Fibroblast of the aortic adventitia (primary cell): ENCODE measurements around the gene TMEM267. TPM values are rescaled to one million over a fixed set of nuclear protein-coding genes. Genes with fewer than 3 reads are reported as not detected.
A peak's percentile ranks its signal among the peaks of the same experiment; 100 is the strongest.
"Not testable (repeated sequence)": the region's sequence is repeated elsewhere in the genome, so short reads cannot be mapped to it uniquely, and the experiment has no call there.

ENCODE experiments used
- DNase-seq: peaks from one replicate; pipeline ENCODE4 v3.0.0-alpha.2; 2010; ENCODE audit warnings: low read depth
- H3K4me3 ChIP-seq: 2 replicates; pipeline ENCODE4 v1.5.1; 2011; ENCODE audit warnings: low read depth, mild to moderate bottlenecking, control low read depth, low read length, moderate library complexity
- total RNA-seq: library from RNA; depleted of rRNA; stranded (reverse); fragments of >200 nt; gene quantifications from 2 replicates; pipeline ENCODE4 v1.2.3, GENCODE V29; 2012; ENCODE audit warnings: low replicate concordance
- TF ChIP-seq, protein P1 (sequence below): IDR thresholded peaks from 2 replicates; pipeline ENCODE4 v1.5.1; 2011; ENCODE audit warnings: mild to moderate bottlenecking, low read length, control low read depth, inconsistent platforms; ENCODE audit not compliant: insufficient read depth

Gene TMEM267
- total RNA-seq, 1 donor, result 35.8 TPM

DNA sequence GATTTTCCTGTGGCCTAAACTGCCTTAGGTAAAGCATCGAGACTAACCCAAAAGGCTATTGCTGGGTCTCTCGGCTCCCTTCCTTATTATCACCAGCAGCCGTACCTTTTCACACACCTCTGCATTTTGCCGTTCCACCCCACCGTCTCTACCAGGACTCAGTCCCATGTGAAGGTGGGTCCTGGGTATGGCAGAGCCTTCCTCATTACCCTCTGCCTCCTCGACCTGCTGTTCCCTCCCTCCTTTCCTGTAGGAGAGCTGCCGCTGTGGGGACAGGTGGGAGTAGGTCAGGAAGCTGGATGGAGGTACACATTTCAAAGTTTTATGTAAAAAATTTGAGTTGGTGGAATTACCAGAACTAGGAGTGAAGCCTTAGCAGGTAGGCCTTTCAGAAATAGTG is 73.3 kb downstream of the TMEM267 start:
- TF ChIP-seq, protein P1, sequence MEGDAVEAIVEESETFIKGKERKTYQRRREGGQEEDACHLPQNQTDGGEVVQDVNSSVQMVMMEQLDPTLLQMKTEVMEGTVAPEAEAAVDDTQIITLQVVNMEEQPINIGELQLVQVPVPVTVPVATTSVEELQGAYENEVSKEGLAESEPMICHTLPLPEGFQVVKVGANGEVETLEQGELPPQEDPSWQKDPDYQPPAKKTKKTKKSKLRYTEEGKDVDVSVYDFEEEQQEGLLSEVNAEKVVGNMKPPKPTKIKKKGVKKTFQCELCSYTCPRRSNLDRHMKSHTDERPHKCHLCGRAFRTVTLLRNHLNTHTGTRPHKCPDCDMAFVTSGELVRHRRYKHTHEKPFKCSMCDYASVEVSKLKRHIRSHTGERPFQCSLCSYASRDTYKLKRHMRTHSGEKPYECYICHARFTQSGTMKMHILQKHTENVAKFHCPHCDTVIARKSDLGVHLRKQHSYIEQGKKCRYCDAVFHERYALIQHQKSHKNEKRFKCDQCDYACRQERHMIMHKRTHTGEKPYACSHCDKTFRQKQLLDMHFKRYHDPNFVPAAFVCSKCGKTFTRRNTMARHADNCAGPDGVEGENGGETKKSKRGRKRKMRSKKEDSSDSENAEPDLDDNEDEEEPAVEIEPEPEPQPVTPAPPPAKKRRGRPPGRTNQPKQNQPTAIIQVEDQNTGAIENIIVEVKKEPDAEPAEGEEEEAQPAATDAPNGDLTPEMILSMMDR, result no peak
- no peak for DNase-seq

DNA sequence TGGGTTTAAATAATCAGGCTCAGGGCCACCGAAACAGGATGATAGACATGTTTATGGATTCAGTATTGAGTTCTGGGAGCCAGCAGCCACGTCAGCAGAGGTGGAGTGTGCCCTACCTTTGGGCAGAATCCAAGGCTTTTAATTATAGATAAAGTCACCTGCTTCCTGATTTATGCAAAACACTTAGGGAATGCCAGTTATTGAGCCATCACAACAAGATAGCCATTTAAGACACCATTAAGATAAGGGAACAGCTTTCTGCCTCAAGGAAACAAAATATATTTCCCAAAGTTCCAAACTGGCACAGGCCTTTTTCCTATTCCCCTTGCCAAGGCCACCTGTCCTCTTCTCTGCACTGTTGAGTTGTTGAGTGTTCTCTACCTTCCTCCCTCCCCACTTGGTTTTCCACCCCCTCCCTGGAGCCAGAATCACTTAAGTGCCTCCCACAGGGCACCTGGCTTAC is 73.8 kb downstream of the TMEM267 start:
- no peak for DNase-seq
- H3K4me3 ChIP-seq, result no peak overlapping the region
- TF ChIP-seq, protein P1, result no peak

More for the DNA sequence above, 73.3 kb downstream of the TMEM267 start:
- no peak overlapping the region for H3K4me3 ChIP-seq

DNA sequence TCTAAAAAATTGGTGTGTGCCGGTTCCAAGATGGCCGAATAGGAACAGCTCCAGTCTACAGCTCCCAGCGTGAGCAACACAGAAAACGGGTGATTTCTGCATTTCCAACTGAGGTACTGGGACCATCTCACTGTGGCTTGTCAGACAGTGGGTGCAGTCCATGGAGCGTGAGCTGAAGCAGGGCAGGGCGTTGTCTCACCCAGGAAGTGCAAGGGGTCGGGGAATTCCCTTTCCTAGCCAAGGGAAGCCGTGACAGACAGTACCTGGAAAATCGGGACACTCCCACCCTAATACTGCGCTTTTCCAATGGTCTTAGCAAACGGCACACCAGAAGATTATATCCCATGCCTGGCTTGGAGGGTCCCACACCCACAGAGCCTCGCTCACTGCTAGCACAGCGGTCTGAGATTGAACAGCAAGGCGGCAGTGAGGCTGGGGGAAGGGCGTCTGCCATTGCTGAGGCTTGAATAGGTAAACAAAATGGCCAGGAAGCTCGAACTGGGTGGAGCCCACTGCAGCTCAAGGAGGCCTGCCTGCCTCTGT is 81.1 kb downstream of the TMEM267 start:
- not testable (repeated sequence) for DNase-seq, H3K4me3 ChIP-seq

DNA sequence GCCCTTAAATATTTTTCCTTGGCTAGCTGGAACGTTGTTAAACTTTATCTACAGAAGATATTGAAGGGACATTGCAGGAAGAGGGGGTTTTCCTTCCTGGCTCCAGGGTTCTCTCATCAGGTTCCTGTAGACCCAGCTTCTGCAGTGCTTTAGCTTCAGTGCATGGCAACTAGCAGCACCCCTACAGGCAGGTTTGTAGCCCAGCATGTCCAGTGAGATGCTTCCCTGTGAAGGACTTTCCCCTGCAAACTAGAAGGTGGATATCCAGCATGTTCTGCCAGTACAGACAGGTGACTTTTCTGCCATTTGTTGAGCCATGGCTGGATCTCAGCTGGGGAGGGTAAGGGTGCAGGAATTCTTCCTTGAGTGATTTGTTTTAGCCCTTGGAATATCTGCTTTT is 81.8 kb downstream of the TMEM267 start:
- TF ChIP-seq, protein P1, result peak; percentile 56
- peak; percentile 14 for DNase-seq
- H3K4me3 ChIP-seq, result no peak overlapping the region

DNA sequence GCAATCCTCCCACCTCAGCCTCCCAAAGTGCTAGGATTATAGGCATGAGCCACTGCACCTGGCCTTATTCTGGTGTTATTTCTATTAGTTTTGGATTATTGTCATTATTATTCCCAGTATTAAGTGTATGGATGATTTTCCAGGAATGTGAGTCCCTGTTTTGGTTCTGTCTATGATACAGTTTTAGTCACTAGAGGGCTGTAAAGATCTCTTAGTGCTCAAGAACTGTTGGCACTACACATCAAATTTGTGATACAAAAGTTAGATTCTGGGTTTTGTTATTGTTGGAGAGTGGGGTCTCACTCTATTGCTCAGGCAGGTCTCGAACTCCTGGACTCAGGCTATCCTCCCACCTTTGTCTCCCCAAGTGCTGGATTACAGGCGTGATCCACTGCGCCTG is 83.6 kb downstream of the TMEM267 start:
- peak; percentile 54 for DNase-seq
- TF ChIP-seq, protein P1, result peak; percentile 42
- no peak overlapping the region for H3K4me3 ChIP-seq

DNA sequence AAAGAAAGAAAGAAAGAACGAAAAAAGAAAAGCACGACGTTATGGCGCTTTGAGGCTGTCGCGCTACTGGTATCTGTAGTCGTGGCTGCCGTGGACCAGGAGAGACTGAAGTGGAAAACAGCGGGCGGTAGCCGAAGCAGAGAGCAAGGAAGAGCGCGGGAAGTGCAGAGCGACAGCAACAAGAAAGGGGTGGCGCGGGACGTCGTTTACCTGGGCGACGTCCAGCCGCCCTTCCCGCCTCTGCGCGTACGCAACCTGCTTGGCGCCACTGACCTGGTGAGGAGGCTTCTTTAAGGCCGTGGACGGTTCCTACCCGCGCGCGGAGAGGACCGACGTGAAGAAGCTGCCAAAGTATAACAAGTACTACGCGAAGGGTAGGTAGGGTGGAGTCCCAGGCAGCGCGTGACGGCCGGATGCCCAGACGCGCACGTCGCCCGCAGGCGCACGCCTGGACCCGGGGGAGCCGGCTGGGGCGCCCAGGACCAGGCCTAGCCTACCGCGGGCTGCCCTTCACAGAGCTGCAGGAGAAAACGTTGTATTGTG is 86.8 kb downstream of the TMEM267 start:
- H3K4me3 ChIP-seq, result peak overlapping the region; percentile 66
- peak; percentile 27 for DNase-seq
- TF ChIP-seq, protein P1, result no peak

Other genes with a start within 250 kb of the TMEM267 start
- gene HMGCS1, start 170.5 kb downstream of the TMEM267 start, total RNA-seq, result 37.6 and 90.5 TPM in 2 replicates
- 5.1 and 5.6 TPM in 2 replicates for gene CCL28, start 71.5 kb downstream of the TMEM267 start, total RNA-seq
- gene C5orf34, start 31.3 kb upstream of the TMEM267 start, total RNA-seq, result 2.2 and 10.4 TPM in 2 replicates
- gene PAIP1, start 73.2 kb upstream of the TMEM267 start, total RNA-seq, result 81.2 and 113 TPM in 2 replicates
- 54.2 and 80.3 TPM in 2 replicates for gene NNT, start 119.3 kb upstream of the TMEM267 start, total RNA-seq